Left cardiac atrium (tissue), 4 donors: Measurements from ENCODE around the gene RGPD6. TPM values are rescaled to one million over a fixed set of nuclear protein-coding genes. Genes with fewer than 3 reads are reported as not detected.
"Not testable (repeated sequence)": the region's sequence is repeated elsewhere in the genome, so short reads cannot be mapped to it uniquely, and the experiment has no call there.

ENCODE experiments used
- ATAC-seq, 2 donors: fragments of 200-7000 bp; cut with Tn5 transposase; one replicate each; pipeline ENCODE4 v1.9.1; 2020; ENCODE audit warnings: mild to moderate bottlenecking in 2 of 2, moderate library complexity in 2 of 2
- DNase-seq: peaks from one replicate; pipeline ENCODE4 v3.0.0-alpha.2; 2020
- intact Hi-C, 2 donors: fragments of 100-400 bp; cut with DNase I; formaldehyde crosslinking; loops; one replicate each; pipeline versions ENCODE4 v1.14.1 to v1.15.1; 2022 to 2023
- long read RNA-seq: library from polyadenylated mRNA; unstranded; transcript quantifications from one replicate; pipeline ENCODE4 v2.0.0, GENCODE V29; 2021
- total RNA-seq, 2 donors: library from RNA; stranded (reverse); fragmentation: NEBNext Ultra II Directional; extraction: Animal tissue kit (Norgen Biotek cat#: 25700); gene quantifications; one replicate each; pipeline ENCODE4 v1.2.1, GENCODE V29; 2021
- donor health status: DM: no; HTN: yes; CAD: no.
- donor health status: DM: no; HTN: yes; CAD: no; lungs with severe emphysema.
- donor health status: DM: yes; HTN: yes; CAD: no.
- donor health status: Dilated cardiomyopathy.

RGPD6 gene
- total RNA-seq, result 10 to 100 TPM; 10.0 to 36.1 TPM
- long read RNA-seq, full-length matches to known transcripts, result 1 of 3 reads
- long read RNA-seq, partial matches to known transcripts, result 0 of 3 reads
- long read RNA-seq, other reads (novel, unspliced or antisense), result 2 of 3 reads

DNA sequence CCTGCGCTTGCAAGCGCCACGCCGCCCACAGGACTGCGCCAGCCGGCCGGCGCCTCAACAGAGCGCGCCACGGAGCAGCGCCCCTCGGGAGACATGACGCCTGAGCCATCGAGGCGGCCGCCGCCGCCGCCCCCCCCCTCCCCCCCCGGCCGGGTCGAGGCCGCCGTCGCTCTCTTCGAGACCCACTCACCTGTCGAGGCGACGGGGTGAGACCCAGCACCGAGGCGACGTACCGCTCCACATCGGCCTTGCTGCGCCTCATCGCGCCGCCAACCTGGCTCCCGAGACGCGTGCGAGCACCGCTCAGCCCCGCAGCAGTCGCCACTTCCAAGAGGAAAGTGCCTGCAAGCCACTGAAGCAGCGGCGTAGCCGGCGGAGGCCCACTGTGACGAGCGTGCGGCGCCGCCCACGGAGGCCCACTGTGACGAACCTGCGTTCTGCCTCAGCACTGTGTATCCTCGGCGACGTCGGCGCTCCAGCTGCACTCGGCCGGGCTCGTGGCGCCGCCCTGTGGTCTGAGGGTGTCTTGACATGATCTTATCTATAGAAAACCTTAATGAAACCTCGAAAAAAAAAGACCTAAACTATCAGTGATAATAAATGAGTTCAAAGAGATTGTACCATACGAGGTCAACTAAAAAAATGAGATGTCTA, at the start of gene RGPD6:
TSS of gene RGPD6 (minus strand) at position 460 of the 654 bp plus-strand sequence. CDS start at position 262, 198 bp downstream.
- intact Hi-C loops, DNase-seq: not testable (repeated sequence)
- ATAC-seq, result peak; percentile 99 to 100

DNA sequence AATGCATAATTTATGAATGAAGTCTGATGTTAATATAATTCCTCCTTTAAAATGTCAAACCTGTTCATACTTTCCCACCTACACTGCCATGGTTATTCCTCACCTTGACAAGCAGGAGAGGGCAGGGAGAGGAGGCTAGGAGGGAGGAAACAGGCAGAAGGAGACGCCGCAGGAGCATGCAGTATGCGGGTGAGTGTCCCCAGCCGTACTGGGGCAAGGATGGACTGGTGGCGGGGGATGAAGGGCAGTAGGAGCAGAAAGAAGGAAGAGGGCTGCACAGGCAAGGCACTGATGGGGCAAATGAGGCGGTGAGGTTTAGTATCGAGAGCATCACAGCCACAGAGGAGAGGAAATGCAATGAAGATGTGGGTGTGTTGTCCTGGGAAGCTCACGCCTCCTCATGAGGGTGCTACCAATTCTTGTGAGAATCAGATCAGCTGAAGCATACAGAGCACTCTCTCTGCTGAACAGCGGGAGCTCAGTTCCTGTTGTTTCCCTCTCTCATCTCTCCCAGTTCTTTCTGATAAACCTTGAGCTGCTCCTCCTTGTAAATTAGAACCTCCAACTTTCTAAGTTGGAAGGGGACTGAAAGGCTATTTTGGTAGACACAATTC, 42.4 kb upstream of the RGPD6 start:
- ATAC-seq, intact Hi-C loops, DNase-seq: not testable (repeated sequence)

DNA sequence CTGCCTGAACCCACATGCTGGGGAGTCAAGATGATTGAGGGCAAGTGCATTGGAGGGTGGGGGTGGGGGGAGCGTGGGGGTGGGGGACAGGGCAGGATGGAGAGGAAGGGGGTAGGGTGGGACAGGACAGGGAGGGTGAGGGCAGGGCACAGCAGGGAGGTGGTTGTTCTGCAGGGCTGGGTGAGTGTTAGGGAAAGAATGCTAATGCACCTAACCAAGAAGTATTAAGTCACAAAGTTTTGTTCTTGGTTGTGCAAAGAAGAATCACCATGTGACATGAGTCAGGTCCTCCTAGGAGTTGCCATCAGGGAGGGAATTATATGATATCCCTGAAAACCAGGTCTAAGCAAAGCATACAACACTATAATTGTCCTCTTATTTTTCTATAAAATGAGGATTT, 36.9 kb upstream of the RGPD6 start:
- intact Hi-C loops, DNase-seq, ATAC-seq: not testable (repeated sequence)

DNA sequence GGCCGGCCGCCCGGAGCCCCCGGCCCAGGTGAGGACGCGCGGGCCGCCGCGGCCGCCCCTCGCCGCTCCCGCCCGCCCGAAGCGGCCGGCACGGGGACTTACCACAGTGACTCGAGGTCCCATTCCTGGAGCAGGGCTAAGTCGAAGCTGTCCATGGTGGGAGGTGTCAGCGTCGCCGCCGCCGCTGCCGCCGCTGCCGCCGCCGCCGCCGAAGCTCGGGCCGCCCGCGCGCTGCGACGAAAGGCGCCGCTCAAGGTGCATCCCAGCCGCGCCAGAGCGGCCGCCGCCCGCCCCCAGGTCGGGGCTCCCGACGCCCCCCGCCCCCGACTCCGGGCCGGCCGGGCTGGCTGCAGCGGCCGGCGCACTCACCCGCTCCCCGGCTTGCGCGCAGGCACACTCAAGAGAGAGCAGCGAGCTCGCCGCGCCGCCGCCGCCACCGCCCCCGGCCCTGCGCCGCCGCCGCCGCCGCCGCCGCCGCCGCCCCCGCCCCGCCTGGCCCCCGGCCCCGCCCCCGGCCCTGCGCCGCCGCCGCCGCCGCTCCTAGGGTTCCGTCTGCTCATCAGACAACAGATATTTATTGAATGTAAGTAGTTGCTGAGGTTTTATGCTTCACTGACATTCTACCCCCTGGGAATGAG, 33.7 kb upstream of the RGPD6 start:
- peak; percentile 61 to 74 for ATAC-seq
- intact Hi-C loops, DNase-seq: not testable (repeated sequence)

DNA sequence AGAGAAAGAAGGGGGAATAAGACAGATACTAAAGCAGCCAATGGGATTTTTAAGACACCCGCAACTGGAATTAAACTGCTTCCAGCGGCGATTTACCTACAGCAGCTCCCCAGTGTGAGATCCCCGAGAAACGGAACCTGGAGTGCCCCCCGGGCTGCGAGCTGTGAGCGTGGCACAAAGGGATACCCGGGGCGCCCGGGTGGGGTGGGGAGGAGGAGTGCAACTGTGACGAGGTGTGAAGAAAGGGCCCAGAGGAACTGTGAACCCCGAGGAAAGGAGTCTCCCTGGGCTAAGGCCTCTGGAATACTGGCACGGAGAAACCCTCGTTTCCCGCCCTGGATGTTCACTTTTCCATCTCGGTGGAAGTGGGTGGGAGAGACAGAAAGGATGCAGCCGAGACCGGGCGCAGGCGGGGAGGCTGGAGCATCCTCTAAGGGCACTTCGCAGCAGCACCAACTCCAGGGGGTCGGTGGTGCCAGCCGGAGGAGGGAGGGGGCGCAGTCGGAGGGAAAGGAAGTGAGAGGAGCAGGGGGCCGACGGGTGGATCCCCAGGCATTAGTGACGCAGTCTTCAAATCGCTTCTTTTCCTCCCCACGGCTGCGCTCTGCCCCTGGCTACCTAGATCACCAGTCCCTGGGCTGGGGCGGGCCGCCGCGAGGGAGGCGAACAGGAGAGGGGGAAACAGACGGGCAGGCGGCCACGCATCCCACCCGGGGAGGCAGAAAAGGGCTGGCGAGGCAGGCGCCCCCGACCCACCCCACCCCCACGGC, 33.0 kb upstream of the RGPD6 start:
- DNase-seq, intact Hi-C loops: not testable (repeated sequence)
- ATAC-seq, result peak; percentile 50 to 51

DNA sequence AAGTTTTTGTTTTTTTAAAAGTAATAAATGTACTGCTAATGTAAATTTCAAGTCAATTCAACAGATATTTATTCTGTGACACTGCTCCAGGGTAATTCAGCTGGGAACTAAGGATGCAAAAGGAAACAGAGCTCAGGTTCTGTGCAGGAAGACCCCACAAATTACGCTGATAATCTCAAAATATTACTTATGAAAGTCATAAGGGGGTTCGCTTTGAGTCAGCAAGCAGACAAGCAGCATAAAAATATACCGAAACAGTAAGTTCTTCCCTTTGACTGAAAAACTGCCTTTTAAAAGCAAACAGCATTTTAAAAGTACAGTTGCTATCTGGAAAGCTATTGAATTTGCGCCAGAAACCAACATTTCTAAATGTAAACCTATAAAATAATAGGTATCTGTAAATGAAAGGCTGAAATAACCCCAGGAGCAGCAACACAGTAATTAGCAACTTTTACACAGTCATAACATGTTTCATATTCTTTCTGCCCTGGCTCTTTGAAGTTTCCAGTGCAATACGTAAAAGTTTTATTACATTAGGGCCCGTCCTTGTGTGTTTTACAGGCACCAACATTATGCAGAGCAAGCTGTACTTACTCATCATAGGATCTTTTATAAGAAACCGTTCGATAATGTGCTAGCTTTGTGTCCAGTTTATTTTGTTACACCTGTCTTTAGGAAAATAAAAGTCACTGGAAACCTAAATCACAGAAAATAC, 31.9 kb upstream of the RGPD6 start:
- ATAC-seq, intact Hi-C loops, DNase-seq: not testable (repeated sequence)

DNA sequence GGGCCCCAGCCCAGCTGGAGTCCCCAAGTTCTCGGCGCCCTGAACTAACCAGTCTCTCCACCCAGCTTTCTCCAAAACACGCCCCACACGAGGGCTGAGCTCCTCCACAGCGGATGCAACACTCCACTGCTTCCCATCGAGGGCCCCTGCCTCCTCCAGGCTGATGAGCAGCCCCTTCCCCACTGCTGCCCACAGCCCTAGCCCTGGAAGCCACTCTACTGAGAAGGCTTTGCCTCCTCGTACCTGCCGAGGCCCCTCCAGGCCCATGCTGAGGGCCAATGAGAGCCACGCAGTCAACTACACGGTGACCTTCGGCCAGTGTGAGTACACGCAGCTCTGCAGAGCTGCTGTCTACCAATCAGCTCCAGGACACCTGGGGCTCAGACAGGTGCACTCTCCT, 28.0 kb upstream of the RGPD6 start:
- intact Hi-C loops, DNase-seq: not testable (repeated sequence)
- ATAC-seq, result peak in 1 of 2 donors; percentile 30

DNA sequence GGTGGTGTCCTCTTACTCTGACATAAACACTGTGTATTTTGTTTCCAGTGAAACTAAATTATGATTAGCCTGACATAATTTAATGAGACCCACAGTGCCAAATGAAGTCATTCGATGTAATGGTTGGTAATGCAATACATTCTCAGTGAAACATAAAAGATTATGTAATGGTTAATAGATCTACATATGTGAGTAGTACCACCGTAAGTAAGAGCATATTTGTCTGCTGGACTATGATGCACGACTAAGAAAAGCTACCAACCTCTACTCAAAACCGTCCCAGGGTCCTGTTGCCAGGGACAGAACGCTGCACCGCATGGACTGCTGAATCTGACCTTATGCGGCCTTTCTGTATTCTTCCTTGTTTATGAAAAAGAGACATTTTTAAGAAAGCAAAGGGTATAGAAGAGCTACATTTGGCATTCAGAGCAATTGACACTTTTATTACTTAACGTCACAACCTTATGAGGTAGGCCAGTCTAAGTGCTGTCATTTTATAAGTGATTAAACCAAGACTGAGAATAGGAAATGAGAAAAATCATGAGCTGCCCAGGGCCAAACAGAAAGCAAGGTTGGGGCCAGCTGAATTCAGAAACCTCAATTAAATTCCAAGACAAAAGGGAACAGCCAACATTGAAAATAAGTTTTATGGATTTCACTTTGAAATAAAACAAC, 27.0 kb upstream of the RGPD6 start:
- DNase-seq, ATAC-seq, intact Hi-C loops: not testable (repeated sequence)

DNA sequence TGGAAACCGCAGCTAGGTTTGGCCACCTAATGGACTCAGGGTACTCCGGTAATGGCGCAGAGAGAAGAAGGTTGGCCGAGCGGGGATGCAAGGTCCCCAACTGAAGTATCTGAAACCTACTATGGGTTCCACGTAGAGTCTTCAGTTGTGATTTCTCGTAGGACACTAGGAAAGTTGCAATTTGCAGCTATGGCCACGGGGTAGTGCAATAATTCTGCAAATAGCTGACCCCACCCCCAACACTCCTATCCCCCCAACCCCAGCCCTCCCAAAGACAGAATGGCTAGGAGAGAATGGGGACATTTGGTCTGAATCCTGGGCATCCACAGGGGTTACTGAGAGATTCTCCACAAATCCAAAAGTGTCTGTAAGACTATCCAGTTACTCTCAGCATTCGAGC, 25.1 kb upstream of the RGPD6 start:
- DNase-seq, ATAC-seq, intact Hi-C loops: not testable (repeated sequence)

DNA sequence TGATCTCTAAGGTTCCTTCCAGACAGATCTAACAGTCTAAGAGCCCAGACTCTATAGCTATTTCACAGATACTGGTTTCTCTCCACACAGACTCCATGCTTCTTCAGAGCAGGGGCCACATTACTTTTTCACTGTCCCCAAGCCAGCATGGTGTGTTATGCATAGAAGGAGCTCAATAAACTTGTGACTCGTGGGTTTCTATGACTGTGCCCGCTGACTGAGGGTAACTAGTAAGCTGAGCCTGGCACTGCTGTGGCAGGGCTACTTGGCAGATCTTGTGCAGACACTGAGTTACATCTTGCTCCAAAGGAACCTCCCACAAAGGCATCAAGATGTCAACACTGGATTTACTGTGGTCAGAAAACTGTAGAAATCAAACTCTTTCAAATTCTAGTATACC, 15.0 kb upstream of the RGPD6 start:
- ATAC-seq, intact Hi-C loops, DNase-seq: not testable (repeated sequence)

DNA sequence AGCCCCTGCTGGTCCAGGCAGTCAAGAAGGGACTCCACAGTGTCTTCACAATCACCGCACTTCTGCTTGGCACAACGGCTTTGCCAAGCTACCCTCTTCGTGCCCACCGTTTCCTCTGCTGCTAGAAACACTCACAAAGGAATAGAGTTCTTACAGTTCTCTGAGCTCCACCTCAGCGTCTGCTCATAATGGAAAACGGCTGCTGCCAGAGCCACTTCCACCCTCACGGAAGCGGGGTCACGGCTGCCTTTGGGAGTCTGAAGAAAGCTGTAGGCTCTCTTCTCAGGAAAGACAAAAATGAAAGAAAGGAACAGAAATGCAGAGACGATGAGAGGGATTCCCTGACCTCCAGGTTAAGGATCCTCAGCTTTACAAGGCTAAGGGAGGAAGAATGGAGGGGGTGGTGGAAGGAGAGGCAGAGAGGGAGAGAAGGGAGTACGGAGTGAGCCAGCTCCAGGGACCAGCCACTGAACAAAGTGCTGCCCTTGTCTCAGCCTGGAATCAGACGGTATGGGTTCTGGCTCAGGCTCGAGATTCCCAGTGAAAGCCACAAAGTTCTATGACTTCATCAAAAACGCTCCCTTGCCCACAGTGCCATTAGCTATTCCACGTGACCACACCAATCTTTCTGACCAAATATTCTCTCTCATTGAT, 12.8 kb upstream of the RGPD6 start:
- peak in 1 of 2 donors; percentile 21 for ATAC-seq
- DNase-seq, intact Hi-C loops: not testable (repeated sequence)

DNA sequence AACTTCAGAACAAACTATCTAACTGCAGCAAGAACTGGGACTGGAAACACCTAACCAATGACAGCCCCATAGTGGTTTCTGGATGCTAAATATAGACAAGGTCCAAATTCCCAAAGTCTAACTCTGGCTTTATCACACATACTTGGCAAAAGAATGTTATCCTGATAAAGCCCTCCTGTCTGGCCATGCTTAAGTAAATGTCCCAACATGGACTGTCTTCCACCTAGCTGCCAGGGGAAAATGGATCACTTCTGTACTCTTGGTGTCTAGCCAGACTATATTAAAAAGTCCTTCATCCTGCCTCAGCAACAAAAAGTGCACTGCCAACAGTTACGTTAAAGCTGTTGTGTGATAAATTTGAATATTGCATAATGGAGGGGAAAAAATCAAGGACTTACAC, 11.5 kb upstream of the RGPD6 start:
- DNase-seq, intact Hi-C loops: not testable (repeated sequence)
- peak; percentile 76 to 92 for ATAC-seq

DNA sequence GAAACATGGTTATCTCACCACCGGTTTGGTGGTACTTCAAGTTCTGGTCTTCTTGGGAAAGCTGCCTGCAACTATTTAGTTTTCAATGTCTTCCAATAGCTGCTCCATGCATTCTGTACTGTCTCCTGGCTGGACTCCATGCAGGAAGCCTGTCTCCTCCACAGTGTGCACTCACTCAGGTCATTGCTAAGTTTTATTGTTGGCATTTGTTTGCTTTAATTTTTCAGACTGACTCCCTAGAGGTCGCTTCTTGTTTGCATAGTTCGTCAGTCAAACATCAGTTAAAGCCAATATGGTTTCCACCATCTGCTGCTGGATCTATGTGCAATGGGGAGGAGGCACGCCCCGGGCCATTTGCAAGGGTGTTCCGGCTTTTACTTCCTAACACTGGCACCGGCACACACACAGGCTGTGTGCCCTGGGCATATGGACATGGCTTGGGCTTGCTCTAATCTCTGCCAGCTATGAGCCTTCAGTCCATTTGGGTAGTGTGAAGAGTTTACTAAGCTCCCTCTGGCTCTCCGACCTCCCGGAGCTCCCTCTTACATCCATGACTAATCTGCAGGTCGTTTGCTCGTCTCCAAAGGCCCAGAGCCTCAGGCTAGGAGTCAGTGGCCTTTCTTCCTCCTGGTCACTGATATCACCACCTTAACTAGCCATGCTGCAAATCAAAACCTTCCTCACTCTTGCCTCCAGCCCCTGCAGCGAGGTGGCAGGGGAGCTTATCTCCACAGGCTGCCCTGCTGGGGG, 2.4 kb upstream of the RGPD6 start:
- intact Hi-C loops, result not testable (repeated sequence)

DNA sequence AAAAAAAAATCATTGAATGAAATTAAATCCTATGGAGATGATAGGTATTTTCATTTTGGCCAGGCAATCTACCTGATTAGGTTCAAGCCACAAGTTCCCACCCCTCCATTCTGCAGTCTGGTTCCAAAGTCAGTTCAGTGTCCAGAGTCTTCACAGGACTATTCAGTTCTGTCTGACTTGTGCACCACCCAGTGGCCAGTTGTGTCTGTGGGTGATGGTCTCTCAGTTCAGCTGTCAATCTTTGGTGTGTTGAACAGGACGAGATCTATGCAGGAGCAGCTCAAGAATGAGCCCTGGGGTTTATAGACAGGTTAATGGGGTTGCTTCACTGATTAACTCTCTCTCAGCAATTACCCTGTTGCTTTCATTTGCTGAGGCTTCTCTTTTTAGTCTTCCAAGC, 1.4 kb upstream of the RGPD6 start:
- peak; percentile 45 to 48 for ATAC-seq
- intact Hi-C loops, DNase-seq: not testable (repeated sequence)

More for the DNA sequence above, 2.4 kb upstream of the RGPD6 start:
- not testable (repeated sequence) for DNase-seq, ATAC-seq

DNA sequence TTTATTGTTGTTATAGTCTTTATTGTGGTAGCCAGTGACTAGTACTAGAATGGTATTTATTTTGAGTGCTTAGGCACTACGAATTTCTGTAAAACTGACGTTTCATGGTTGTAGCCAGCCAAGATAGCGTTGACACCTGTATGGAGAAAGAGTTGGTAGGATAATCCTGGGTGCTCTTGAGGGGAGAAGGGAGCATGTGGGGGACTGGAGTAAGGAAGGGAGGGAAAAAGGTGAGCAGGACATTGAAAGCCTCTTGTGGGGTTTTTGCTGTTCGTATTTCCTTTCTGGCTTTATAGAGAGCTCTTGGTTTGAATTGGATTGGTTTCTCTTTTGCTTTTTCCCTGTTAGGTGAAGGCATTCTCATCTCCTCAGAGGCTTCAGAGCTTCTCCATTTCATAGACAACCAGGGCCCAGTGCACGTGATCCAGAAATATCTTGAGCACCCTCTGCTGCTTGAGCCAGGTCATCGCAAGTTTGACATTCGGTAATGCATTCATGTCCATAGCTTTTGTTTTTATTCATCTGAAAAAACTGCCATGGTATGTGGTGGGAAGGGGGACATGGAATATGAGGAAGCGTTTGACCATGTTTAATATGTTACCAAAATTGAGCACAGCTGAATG, 77.2 kb downstream of the RGPD6 start:
- DNase-seq, intact Hi-C loops: not testable (repeated sequence)
- peak; percentile 65 to 71 for ATAC-seq

DNA sequence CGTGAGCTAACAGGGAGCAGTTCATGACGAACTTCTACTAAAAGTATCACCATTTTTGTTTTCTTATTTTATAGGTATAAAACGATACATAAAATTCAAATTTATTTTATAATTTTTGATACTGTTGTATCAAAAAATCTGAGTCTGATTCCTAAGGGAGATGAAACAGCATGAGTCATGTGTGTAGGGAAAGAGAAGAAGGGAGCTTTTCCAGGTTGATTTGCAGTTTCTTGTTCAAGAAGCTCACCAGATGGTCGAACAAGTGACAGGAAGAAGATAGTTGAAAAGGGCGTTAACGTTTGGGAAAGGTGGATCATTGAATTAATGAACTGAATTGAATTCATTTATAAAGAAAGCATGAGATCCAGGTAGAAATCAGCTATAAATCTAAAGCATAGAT, 81.0 kb downstream of the RGPD6 start:
- DNase-seq, ATAC-seq, intact Hi-C loops: not testable (repeated sequence)
